Inferior parietal cortex (tissue), 1 donor: ENCODE data around the gene FHOD1.
A peak's percentile ranks its signal among the peaks of the same experiment; 100 is the strongest.

Source experiments
- DNase-seq: peaks from one replicate; pipeline ENCODE4 v3.0.0-alpha.2; 2016; ENCODE audit errors: extremely low spot score

The FHOD1 gene

GRCh38 chr16:67191411-67191994 lies 55.8 kb downstream of the FHOD1 start:
- no peak for DNase-seq

GRCh38 chr16:67190448-67191399 lies 56.6 kb downstream of the FHOD1 start:
- DNase-seq, result no peak

GRCh38 chr16:67190041-67190440 lies 57.2 kb downstream of the FHOD1 start, which contains the start of gene EXOC3L1:
Gene EXOC3L1 (minus strand): TSS chr16:67190136. CDS start chr16:67189676, 460 bp downstream.
- DNase-seq, result no peak

- no peak for DNase-seq
Observed at GRCh38 chr16:67188798-67189197, 58.5 kb downstream of the FHOD1 start.

GRCh38 chr16:67188323-67188722 lies 59.0 kb downstream of the FHOD1 start:
- DNase-seq, result no peak

GRCh38 chr16:67187175-67187890 lies 59.9 kb downstream of the FHOD1 start:
- no peak for DNase-seq

- no peak for DNase-seq
Observed at GRCh38 chr16:67186550-67186950, 60.7 kb downstream of the FHOD1 start.

- DNase-seq, result no peak
Observed at GRCh38 chr16:67185651-67186134, 61.6 kb downstream of the FHOD1 start.

- DNase-seq, result peak; percentile 80
Observed at GRCh38 chr16:67184995-67185650, 62.2 kb downstream of the FHOD1 start.

GRCh38 chr16:67184453-67184994 lies 62.8 kb downstream of the FHOD1 start:
- no peak for DNase-seq

- DNase-seq, result peak; percentile 95
Observed at GRCh38 chr16:67183627-67184452, 63.4 kb downstream of the FHOD1 start, which contains the start of gene MATCAP1. Gene MATCAP1 (minus strand): TSS chr16:67183963. CDS start chr16:67180610, 3,353 bp downstream.

GRCh38 chr16:67183284-67183626 lies 64.0 kb downstream of the FHOD1 start:
- DNase-seq, result no peak

GRCh38 chr16:67182288-67182687 lies 65.0 kb downstream of the FHOD1 start:
- no peak for DNase-seq

GRCh38 chr16:67181346-67181745 lies 65.9 kb downstream of the FHOD1 start:
- no peak for DNase-seq

- DNase-seq, result no peak
Observed at GRCh38 chr16:67180166-67180565, 67.1 kb downstream of the FHOD1 start.

- no peak for DNase-seq
Observed at GRCh38 chr16:67179421-67180080, 67.7 kb downstream of the FHOD1 start.
